CD4-positive, alpha-beta memory T cell (primary cell): Measurements from ENCODE around the gene ZBTB14. TPM values are rescaled to one million over a fixed set of nuclear protein-coding genes. Genes with fewer than 3 reads are reported as not detected.

ENCODE experiments used
- CTCF ChIA-PET: fragments of 350-600 bp; sonication (Branson Sonifier 250); formaldehyde crosslinking; loops from one replicate; lab custom pipeline; 2021; ENCODE audit warnings: inconsistent platforms; ENCODE audit not compliant: partially characterized antibody; lab: Charles Lee
- POLR2A ChIA-PET: fragments of 350-600 bp; sonication (Branson Sonifier 250); formaldehyde crosslinking; loops from one replicate; lab custom pipeline; 2021; ENCODE audit not compliant: partially characterized antibody; lab: Charles Lee
- DNase-seq, 5 donors: peaks; one replicate each; pipeline versions ENCODE4 v3.0.0 to v3.0.0-alpha.2; 2020 to 2022; ENCODE audit warnings: mixed read lengths in 1 of 5
- H3K27ac ChIP-seq: one replicate; pipeline ENCODE4 v1.7.0; 2013; ENCODE audit warnings: low read depth, low read length
- H3K27me3 ChIP-seq: 2 replicates; pipeline ENCODE4 v1.7.0; 2013; ENCODE audit warnings: mild to moderate bottlenecking, low read length, moderate library complexity; ENCODE audit not compliant: insufficient read depth
- H3K36me3 ChIP-seq: 2 replicates; pipeline ENCODE4 v1.7.0; 2013; ENCODE audit warnings: mild to moderate bottlenecking, low read length, moderate library complexity; ENCODE audit not compliant: insufficient read depth
- H3K4me1 ChIP-seq: 2 replicates; pipeline ENCODE4 v1.7.0; 2013; ENCODE audit warnings: mild to moderate bottlenecking, low read length, moderate library complexity; ENCODE audit not compliant: insufficient read depth
- H3K4me3 ChIP-seq, 2 donors: one replicate each; pipeline ENCODE4 v1.7.0; 2013; ENCODE audit warnings: low read length in 2 of 2, mild to moderate bottlenecking in 1 of 2
- H3K9me3 ChIP-seq, 2 donors: one replicate each; pipeline ENCODE4 v1.7.0; 2013; ENCODE audit warnings: low read length in 2 of 2, control low read depth in 1 of 2; ENCODE audit not compliant: control insufficient read depth in 1 of 2
- H3K27ac Mint-ChIP-seq, 7 donors: one replicate each; pipeline ENCODE4 v1.8.0; 2020 to 2021; ENCODE audit warnings: mixed read lengths in 7 of 7, mild to moderate bottlenecking in 6 of 7, inconsistent platforms in 3 of 7, moderate library complexity in 3 of 7
- H3K27me3 Mint-ChIP-seq, 2 donors: one replicate each; pipeline ENCODE4 v1.8.0; 2020 to 2021; ENCODE audit warnings: mixed read lengths in 2 of 2
- H3K36me3 Mint-ChIP-seq, 2 donors: one replicate each; pipeline ENCODE4 v1.8.0; 2020 to 2021; ENCODE audit warnings: mixed read lengths in 2 of 2, inconsistent platforms in 1 of 2, mild to moderate bottlenecking in 1 of 2
- H3K4me1 Mint-ChIP-seq, 4 donors: one replicate each; pipeline ENCODE4 v1.8.0; 2020 to 2021; ENCODE audit warnings: mixed read lengths in 4 of 4, mild to moderate bottlenecking in 1 of 4
- H3K4me3 Mint-ChIP-seq, 8 donors: one replicate each; pipeline ENCODE4 v1.8.0; 2020 to 2021; ENCODE audit warnings: mixed read lengths in 8 of 8, mild to moderate bottlenecking in 7 of 8, moderate library complexity in 6 of 8, inconsistent platforms in 3 of 8
- H3K9me3 Mint-ChIP-seq, 8 donors: one replicate each; pipeline ENCODE4 v1.8.0; 2020 to 2021; ENCODE audit warnings: mixed read lengths in 8 of 8, mild to moderate bottlenecking in 5 of 8, inconsistent platforms in 3 of 8, moderate library complexity in 1 of 8
- intact Hi-C: fragments of 100-400 bp; cut with micrococcal nuclease; formaldehyde crosslinking; loops from one replicate; pipeline ENCODE4 v1.15.1; 2023
- polyA plus RNA-seq, 2 donors: library from polyadenylated mRNA; unstranded; fragments of 300-500 nt; fragmentation: Illumina TruSeq; gene quantifications; one replicate each; pipeline ENCODE4 v1.2.3, GENCODE V29; 2021
- total RNA-seq, 2 experiments: library from RNA; stranded (reverse); gene quantifications; one replicate each; pipeline ENCODE4 v1.2.3, GENCODE V29; 2021

Gene ZBTB14
- total and polyA plus RNA-seq, 4 experiments from 2014 or later: 16.5 to 51.2 (median 32.4) TPM

- Mint-ChIP-seq H3K4me1 (peaks cover 0 to 1% (median 0%) of the 10 kb centered on the region in 4 donors), H3K4me3 (no peak overlapping the region), H3K27me3 (peaks cover 3 to 7% of the 10 kb centered on the region in 2 donors), H3K9me3 (no peaks in the 10 kb centered on the region), H3K36me3 (peaks cover 0 to 5% of the 10 kb centered on the region in 2 donors), H3K27ac (no peak overlapping the region)
- H3K36me3 ChIP-seq: no peaks in the 10 kb centered on the region
- no peak for DNase-seq
- no peak overlapping the region for H3K4me3 ChIP-seq
- intact Hi-C loops: no loop called here
- no peak overlapping the region for H3K27ac ChIP-seq
- H3K4me1 ChIP-seq: no peaks in the 10 kb centered on the region
- H3K27me3 ChIP-seq: no peaks in the 10 kb centered on the region
- ChIA-PET POLR2A (no interaction called here), CTCF (no interaction called here)
- no peaks in the 10 kb centered on the region for H3K9me3 ChIP-seq
Observed at GRCh38 chr18:5251117-5251516, 44.4 kb downstream of the ZBTB14 start.

GRCh38 chr18:5250603-5251002 is 44.9 kb downstream of the ZBTB14 start:
- Mint-ChIP-seq H3K9me3 (no peaks in the 10 kb centered on the region), H3K27ac (no peak overlapping the region), H3K27me3 (peaks cover 3 to 7% of the 10 kb centered on the region in 2 donors), H3K4me3 (no peak overlapping the region), H3K36me3 (peaks cover 0 to 5% of the 10 kb centered on the region in 2 donors), H3K4me1 (peaks cover 0 to 4% (median 0%) of the 10 kb centered on the region in 4 donors)
- intact Hi-C loops: no loop called here
- no peaks in the 10 kb centered on the region for H3K4me1 ChIP-seq
- H3K4me3 ChIP-seq: no peak overlapping the region
- no peak overlapping the region for H3K27ac ChIP-seq
- no peak for DNase-seq
- H3K27me3 ChIP-seq: no peaks in the 10 kb centered on the region
- ChIA-PET POLR2A (interaction anchor here (3.2 kb wide), 1 partner anchor 13 kb away, joined by 11 read pairs; no protein-coding TSS in a partner anchor), CTCF (no interaction called here)
- H3K9me3 ChIP-seq: no peaks in the 10 kb centered on the region
- H3K36me3 ChIP-seq: no peaks in the 10 kb centered on the region

- Histone ChIP-seq H3K27me3 (no peaks in the 10 kb centered on the region), H3K4me3 (no peak overlapping the region), H3K4me1 (peaks cover 21% of the 10 kb centered on the region), H3K9me3 (no peaks in the 10 kb centered on the region), H3K27ac (no peak overlapping the region), H3K36me3 (no peaks in the 10 kb centered on the region)
- intact Hi-C loops: no loop called here
- peaks cover 15 to 41% (median 24%) of the 10 kb centered on the region in 4 donors for H3K4me1 Mint-ChIP-seq
- no peak overlapping the region for H3K4me3 Mint-ChIP-seq
- peaks cover 0 to 1% of the 10 kb centered on the region in 2 donors for H3K27me3 Mint-ChIP-seq
- ChIA-PET POLR2A (interaction anchor here (1.9 to 6.3 kb wide), 2 partner anchors 7 to 50 kb away, joined by 12 to 54 read pairs; partner anchors contain the start of gene ZBTB14), CTCF (no interaction called here)
- peaks cover 40 to 49% of the 10 kb centered on the region in 2 donors for H3K36me3 Mint-ChIP-seq
- no peak overlapping the region for H3K27ac Mint-ChIP-seq
- no peak for DNase-seq
- peaks cover 0 to 3% (median 0%) of the 10 kb centered on the region in 8 donors for H3K9me3 Mint-ChIP-seq
Observed at GRCh38 chr18:5244941-5245340, 50.6 kb downstream of the ZBTB14 start.

GRCh38 chr18:5239447-5239846 is 56.1 kb downstream of the ZBTB14 start:
- peak overlapping the region; percentile 1 to 97 (median 72) for H3K4me3 Mint-ChIP-seq
- peak overlapping the region in 4 of 7 donors; percentile 36 to 94 (median 47) for H3K27ac Mint-ChIP-seq
- peaks cover 44% of the 10 kb centered on the region for H3K4me1 ChIP-seq
- no peaks in the 10 kb centered on the region for H3K36me3 ChIP-seq
- H3K27ac ChIP-seq: no peak overlapping the region
- no peaks in the 10 kb centered on the region for H3K9me3 ChIP-seq
- POLR2A ChIA-PET: interaction anchor here (4.3 kb wide), 1 partner anchor 54 kb away, joined by 356 read pairs; the partner anchor contains the start of gene ZBTB14
- no peak for DNase-seq
- peaks cover 36 to 58% of the 10 kb centered on the region in 2 donors for H3K36me3 Mint-ChIP-seq
- intact Hi-C loops: loop anchor here (5.0 to 10.0 kb wide), 2 partner anchors 82 to 155 kb away; no protein-coding TSS in a partner anchor
- peaks cover 0 to 2% of the 10 kb centered on the region in 2 donors for H3K27me3 Mint-ChIP-seq
- CTCF ChIA-PET: interaction anchor here (3.5 kb wide), 1 partner anchor 56 kb away, joined by 47 read pairs; the partner anchor contains the start of gene ZBTB14
- H3K4me3 ChIP-seq: no peak overlapping the region
- peaks cover 0 to 3% (median 0%) of the 10 kb centered on the region in 8 donors for H3K9me3 Mint-ChIP-seq
- no peaks in the 10 kb centered on the region for H3K27me3 ChIP-seq
- peaks cover 26 to 73% (median 44%) of the 10 kb centered on the region in 4 donors for H3K4me1 Mint-ChIP-seq

Other genes starting within 250 kb of the ZBTB14 start
- not detected for gene AKAIN1, start 98.5 kb downstream of the ZBTB14 start, total RNA-seq
- gene AKAIN1, start 98.5 kb downstream of the ZBTB14 start, polyA plus RNA-seq: not detected
- gene EPB41L3, start 248.3 kb upstream of the ZBTB14 start, total RNA-seq: 1 to 10 TPM; 3.2 to 3.3 TPM
- gene EPB41L3, start 248.3 kb upstream of the ZBTB14 start, polyA plus RNA-seq: under 1 TPM in 1 of 2 donors, not detected in 1; 0.89 TPM